HG03460 (cell line): ENCODE measurements around the gene MTOR.

ENCODE experiments used
- ATAC-seq: cut with Tn5 transposase; IDR thresholded peaks from one replicate; pipeline ENCODE4 v1.9.1; 2021; ENCODE audit not compliant: unreplicated experiment

MTOR gene

DNA sequence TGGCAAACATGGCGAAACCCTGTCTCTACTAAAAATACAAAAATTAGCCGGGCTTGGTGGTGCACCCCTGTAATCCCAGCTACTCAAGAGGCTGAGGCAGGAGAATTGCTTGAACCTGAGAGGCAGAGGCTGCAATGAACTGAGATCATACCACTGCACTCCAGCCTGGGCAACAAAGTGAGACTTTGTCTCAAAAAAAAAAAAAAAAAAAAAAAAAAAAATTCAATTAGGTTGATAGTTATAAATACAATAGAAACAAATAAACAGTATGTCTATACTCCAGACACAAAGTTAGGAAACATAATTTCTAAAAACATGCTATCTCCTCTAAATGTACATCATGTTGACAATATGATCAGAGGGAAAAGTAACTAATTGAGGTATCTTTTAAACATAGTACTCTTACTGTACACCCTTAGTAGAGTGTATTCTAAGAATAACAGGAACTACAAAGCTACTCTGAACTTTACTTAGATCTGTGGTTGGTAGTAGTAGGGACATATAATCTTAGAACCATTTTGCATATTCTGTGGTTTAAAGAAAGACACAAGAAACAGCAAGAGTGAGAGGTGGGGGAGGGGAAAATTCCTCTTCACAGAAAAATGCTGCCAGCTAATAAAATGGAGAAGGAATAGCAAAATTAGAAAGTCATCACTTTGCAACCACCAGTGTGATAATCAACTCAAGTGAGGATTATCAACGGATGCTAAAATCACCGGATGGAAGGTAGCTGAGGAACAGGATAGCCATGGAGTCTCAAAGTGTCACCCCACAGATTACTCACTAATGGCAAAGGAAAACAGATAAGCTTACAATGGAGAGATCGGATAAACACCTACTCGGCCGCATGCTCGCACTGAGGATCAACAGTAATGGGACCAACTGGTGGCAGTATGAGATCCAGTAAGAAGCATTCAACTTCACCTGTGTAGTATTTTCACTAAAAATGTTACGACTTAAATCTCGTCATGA is 35.0 kb downstream of the MTOR start:
- ATAC-seq: no peak

DNA sequence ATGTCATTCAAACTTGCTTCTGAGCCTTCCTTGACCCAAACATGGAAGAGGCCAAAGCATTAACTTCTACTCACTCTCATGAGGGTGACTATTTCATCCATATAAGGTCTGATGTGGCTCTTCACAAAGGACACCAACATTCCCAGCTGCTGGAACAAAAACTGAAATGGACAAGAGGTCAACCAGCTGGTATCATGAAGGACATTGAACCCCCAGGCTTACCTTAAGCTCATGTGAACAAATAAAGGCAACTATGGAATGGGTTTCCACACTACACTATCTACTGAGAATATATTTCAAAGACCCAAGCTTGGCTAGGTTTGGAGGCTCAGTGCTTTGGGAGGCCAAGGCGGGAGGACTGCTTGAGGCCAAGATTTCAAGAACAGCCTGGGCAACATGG is 46.3 kb downstream of the MTOR start:
- no peak for ATAC-seq

DNA sequence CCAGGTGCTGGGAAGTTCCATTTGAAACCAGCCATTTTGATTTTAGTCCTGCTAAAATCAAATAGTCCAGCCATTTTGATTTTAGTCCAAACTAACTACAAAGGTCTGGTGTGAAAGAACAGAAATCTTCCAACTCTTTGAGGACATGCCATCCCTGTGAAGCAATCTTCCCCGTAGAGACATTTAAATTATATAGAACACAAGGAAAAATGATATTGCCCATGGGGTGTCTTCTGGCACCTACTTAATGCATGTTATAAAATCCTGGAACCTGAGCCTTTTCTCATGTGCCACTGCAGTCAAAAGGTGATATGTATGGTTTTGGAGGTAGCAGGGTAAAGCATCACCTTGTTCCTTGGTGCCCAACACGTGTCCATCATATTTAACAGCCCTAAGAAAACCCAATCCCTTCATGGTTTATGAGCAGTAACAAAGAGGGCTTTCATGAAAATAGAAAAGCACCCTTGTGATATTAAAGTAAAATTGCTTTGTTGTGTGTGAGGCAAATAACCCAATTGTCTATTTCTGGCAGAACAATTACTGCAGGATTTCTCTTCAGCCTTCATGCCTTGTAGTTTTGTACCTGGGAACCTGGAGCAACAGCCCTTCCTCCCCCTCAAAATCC is 46.9 kb downstream of the MTOR start:
- no peak for ATAC-seq

DNA sequence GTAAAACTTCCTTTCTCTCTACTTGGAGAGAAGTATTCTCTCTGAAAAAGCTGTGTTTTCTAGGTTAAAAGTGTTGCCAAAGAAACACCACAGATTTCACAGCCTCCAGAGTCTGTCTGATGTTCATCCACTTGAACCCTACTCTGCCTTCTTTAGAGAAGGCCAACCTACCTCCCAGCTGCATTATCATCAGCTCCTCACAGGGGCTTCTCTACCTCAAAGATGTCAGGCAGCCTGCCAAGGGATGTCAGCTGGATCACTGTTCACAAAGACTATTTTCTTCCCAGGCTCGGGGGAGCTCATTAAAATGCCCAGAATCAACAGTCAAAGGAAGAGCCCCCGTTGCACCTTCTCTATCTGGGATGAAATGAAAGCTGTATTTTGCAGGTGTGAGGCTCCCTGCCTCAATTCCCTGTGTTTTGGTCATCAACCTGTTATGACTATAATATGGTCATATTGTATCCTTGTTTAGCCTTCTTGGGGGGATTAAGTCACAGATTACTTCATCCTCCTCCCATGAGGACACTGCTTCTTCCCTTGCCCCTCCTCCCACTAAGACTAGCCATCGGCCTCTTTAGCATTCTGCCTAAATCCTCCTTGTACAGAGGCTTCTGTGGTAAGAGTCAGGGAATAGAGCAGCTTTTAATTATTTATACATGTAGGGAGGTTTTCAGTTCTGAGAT is 47.5 kb downstream of the MTOR start:
- no peak for ATAC-seq

DNA sequence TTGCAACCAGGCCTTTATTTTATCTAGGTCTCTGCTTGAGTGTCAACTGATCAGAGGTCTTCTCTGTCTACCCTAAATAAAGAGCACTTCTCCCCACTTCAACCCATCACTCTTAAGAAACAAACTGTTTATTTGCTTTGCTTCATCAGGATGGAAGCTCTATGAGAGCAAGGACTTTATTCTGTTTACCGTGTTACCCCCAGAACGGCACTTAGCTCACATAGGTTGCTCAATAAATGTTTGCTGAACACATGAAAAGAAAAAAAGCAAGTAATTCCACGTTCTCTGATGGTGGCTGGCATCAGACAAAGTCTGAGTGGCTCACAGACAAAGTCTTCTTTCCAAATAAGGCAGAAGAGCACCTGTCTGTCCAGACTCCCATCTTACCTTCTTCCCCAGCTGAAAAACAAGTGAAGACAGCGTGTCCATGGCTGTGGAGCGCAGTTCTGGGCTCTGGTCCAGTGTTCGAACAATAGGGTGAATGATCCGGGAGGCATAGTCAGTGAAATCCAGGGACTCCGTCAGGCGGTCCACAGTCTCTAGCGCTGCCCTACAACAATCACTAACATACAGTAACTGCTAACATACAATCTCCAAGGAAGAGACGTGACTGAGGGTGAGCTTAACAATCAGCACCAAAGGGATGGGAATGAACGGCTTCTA is 50.3 kb downstream of the MTOR start:
- no peak for ATAC-seq

DNA sequence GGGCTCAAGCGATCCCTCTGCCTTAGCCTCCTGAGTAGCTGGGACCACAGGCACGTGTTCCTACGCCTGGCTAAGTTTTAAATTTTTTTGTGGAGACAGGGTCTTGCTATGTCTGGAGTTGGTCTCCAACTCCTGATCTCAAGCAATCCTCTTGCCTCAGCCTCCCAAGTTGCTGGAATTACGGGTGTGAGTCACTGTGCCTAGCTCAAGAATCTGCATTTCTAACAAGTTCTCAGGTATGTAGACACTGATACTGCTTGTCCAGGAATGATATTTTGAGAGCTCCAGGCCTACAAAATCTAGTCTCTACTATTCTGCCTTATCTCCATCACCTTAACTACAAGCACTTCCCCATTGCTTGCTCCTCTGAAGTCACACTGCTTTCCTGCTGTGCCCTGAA is 50.9 kb downstream of the MTOR start:
- ATAC-seq: no peak

DNA sequence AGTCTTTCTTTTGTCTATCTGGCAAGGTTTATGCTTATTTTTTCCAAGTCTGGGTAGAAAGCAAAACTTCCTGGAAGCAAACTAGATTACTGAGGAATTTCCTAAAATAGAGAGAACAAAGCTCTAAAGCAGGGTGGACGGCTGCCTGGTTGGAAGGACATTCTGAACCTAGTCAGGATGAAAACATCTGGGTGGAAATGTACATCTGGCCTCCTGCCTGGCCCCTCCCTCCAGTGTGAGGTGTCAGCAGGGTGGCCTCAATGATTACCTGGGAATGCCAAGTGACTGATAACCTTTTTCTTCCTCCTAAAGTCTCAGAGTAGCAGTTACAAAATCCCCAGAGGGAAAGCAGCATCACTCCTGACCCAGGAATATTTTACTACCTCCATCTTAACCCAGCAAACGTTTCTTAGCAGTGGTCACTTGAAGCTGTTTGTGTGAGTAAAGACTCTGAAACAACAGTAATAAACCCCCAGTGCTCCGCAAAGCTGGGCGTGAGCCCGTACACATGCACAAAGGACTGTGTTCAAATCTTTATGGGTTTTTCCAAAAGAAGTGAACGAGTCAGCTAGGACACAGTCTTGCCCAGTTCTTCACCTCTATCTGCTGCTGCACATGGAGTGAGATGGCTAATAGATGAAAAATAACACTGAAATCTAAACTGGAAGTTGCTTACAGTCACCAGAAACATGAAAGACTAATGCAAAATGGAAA is 54.3 kb downstream of the MTOR start:
- ATAC-seq: no peak

DNA sequence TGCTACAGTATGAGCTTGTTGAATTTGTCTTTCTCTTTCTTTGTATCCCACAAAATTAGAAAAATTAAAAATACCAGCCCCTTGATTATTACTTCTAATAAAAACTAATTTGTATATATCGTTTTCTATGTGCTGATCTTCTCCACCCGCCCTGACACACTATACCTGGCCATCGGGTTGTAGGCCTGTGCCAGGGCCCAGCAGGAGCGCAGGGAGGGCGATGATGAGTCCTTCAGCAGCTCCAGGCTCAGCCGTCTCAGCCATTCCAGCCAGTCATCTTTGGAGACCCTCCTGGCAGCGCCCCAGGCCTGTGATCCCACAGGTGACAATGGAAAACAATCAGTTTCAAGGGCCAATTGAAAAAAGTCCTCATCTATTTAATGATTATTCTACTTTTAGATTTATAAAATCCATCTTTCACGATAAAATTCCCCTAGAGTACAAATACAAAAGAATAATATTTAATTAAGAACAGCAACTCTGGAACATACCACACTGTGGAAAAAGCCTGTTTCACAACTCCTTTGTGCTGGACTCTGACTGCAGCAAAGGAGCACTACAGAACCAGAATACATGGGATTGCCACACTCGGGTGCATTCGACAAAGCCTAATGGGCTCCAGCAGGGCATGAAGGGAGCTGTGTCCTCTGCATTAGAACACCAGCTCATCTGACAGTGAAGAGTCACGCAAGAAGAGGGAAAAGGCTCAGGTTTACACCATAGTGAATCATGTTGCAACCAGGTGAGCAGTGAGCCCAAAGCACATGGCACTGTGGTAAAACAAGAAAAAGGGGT is 57.8 kb downstream of the MTOR start:
- no peak for ATAC-seq

DNA sequence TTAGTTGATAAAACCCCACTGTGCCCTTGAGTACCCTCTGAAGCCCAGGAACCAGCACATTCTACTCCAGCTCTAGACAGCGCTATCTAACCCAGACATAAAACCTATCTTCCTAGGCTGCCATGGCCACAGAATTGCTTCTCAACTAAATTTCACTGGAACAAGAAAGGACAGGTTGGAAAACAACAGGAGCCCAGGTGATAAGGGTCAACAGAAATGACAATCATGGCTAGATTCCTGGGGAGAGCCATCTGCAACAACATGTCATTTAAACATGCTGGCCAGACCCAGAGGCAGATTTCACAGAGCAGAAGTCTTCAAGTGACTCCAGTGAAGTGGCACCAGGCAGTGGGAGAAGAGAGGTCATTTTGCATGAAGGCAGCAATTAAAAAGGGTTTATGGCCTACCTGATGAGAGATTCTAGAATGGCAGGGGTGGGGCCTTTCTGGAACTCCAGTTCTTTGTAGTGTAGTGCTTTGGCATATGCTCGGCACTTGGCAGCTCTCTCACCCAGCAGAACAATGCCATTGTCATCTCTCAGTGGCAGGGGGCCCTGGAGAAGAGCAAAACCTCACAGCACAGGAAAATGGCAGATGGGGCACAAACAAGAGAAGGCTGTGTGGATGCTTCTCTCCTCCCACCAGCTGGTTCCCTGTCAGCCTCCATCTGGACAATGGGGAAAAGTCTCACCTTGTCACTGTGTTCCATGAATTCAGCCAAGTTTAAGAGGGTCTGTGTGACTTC is 63.3 kb downstream of the MTOR start:
- no peak for ATAC-seq

DNA sequence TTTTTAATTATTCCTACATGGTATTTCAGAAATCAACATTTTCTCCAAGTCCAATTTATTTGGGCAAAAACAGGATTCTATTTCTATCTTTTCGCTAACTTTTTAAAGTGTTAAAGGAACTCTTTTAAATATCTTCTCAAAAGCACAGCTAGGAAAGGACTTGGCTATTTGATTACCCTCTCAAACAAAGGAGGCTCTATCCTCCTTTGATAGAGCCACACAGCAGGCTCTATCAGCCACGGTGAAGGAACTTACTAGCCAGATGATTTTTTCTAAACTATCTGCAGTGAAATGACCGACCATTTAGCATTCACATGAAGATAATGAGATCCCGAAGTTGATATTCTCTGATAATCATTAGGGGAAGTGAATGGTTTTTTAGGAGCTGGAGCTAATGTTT is 64.1 kb downstream of the MTOR start:
- ATAC-seq: no peak

DNA sequence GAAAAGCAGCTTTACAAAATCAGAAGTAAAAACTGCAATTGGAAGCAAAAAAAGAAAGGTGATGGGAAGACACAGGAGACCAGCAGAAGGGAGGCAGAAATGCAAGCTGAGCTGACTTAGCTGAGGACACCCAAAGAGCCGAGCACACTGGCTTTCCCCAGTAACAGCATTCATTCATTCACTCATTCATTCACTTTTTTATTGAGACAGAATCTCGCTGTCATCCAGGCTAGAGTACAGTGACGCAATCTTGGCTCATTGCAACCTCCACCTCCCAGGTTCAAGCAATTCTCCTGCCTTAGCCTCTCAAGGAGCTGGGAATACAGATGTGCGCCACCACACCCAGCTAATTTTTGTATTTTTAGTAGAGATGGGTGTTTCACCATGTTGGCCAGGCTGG is 65.0 kb downstream of the MTOR start:
- no peak for ATAC-seq

DNA sequence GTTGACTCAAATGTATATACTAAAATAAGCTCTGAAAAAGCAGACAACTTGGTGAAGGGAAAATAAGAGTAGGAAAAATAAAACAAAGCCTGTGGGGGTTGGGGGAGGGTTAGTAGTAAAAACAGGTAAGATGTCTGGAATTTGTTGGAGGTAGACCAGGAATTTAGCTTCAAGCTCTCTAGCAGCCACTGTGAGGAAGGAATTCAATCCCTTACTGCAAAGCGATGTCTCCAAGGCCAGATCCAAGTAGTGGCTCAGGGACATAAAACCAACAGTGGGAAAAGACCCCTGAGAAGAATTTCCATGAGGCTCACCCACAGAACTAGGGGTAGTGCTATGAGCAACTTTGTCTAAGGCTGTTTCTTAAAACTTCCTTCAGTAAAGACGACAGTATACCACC is 65.4 kb downstream of the MTOR start:
- ATAC-seq: no peak

DNA sequence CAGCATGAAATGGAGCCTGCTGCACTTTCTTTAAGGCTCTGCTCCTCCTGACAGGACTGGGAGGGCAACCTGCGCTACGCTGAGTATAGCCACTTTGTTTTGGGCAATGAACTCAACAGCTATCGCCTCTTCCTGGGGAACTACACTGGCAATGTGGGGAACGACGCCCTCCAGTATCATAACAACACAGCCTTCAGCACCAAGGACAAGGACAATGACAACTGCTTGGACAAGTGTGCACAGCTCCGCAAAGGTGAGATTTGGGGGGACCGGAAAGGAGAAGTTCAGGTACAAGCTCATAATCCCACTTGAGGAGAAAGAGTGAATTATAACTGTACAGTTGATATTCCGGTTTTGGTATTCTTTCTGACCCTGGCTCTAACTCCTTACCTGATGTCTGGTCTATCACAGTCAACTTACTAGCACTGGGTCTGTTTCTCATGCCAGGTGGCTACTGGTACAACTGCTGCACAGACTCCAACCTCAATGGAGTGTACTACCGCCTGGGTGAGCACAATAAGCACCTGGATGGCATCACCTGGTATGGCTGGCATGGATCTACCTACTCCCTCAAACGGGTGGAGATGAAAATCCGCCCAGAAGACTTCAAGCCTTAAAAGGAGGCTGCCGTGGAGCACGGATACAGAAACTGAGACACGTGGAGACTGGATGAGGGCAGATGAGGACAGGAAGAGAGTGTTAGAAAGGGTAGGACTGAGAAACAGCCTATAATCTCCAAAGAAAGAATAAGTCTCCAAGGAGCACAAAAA is 67.8 kb downstream of the MTOR start:
- no peak for ATAC-seq

DNA sequence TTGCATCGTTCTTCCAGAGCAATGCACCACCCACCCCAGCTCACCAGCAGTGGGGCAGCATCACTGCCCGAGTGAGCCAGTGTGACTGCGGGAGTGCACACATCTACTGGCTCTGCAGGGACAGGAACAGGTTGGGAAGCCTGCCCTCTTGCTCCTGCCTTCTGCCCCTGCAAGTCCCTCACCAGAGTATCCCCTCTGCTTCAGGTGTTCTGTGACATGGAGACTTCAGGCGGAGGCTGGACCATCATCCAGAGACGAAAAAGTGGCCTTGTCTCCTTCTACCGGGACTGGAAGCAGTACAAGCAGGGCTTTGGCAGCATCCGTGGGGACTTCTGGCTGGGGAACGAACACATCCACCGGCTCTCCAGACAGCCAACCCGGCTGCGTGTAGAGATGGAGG is 69.0 kb downstream of the MTOR start:
- ATAC-seq: no peak

DNA sequence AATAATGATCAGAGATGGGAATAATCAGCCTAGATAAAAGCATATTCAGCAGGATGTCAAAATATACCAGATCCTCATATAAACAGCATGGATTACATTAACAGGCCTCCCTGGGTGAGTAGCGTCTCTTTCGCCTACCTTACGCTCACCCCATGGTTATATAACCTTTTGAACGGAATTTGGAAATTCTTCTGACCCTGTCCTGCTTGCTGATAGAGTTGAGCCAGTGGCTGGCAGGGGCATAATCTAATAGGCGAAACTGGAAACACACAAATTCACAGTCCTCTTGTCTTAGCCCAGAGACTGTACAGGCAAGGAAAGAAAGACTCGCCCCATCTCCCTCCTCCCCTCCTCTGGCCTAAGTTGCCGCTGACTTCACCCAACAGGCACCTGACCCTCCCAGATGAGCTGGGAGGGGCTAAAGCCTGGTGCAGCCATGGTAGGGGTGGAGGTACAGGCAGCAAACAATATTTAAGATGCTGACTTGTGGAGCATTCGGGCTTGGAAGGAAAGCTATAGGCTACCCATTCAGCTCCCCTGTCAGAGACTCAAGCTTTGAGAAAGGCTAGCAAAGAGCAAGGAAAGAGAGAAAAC is 73.4 kb downstream of the MTOR start, which contains the start of gene ANGPTL7:
Gene ANGPTL7 (plus strand): TSS at position 498 of the 594 bp plus-strand sequence. CDS start 225 bp downstream, outside the sequence.
- no peak for ATAC-seq

DNA sequence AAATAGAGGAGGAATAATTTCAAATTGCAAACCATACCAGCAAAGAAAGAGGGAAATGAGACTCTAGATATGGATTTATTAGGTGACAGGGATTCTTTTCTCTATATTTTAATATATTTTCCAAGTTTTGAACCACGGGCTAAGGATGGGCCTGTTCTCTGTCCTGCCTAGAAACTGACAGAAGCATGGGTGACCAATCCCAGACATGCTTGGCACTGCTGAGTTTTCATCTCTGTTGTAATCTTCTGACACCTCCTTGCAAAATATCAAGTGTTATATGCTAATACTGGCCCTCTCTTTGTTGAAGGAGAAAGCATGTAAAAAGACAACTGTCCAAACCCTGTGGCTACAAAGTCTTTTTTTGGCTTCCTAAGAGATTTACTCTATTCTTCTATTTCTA is 74.0 kb downstream of the MTOR start:
- ATAC-seq: no peak

DNA sequence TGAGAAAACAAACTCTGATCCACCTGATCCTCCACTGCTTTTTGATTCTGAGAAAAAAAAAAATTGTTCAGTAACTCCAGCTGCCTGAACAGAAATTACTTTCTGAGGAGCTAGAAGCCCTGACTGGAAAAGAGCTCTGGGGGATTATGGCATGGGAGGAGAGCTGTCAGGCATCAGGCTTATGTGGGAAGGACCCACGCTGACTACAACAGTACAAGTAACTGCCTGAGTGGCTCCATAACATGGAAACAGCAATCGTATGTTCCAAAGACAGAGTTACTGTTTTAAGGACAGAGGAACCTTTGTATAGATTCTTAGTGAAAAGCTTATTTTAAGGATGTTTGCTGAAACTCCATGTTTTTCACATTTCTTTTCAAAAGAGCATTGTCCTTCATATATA is 74.4 kb downstream of the MTOR start:
- no peak for ATAC-seq

DNA sequence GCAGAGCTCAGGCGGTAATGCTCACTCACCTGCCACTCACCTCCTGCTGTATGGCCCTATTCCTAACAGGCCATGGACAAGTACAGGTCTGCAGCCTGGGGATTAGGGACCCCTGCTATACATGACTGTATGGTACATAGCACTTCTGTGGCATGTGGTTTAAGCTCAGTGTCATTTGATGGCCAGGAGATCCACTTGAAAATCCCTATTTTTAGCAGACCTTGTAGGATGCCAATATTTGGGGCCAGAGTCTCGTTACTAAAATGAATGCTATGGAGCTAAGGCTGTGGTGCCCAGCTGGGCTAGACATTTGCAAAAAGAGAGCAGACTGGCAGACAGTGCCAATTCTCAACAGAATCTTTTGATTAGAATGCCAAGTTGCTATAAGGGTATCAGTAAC is 74.9 kb downstream of the MTOR start:
- no peak for ATAC-seq
